IPS-20b (cell line): ENCODE data around the gene PSTPIP2.

Source experiments
- H3K27ac ChIP-seq: one replicate; pipeline ENCODE4 v1.5.1; 2013; ENCODE audit warnings: low read length
- H3K27me3 ChIP-seq: 2 replicates; pipeline ENCODE4 v1.6.1; 2013; ENCODE audit warnings: mild to moderate bottlenecking, low read length, inconsistent platforms; ENCODE audit not compliant: insufficient read depth
- H3K36me3 ChIP-seq: 2 replicates; pipeline ENCODE4 v1.6.1; 2013; ENCODE audit warnings: low read depth, mild to moderate bottlenecking, inconsistent platforms, low read length, moderate library complexity; ENCODE audit not compliant: insufficient read depth
- H3K4me1 ChIP-seq: 2 replicates; pipeline ENCODE4 v1.6.1; 2013; ENCODE audit warnings: mild to moderate bottlenecking, control low read depth, inconsistent platforms, low read length, moderate library complexity; ENCODE audit not compliant: insufficient read depth
- H3K4me3 ChIP-seq: 2 replicates; pipeline ENCODE4 v1.5.1; 2013; ENCODE audit warnings: mild to moderate bottlenecking, low read length, inconsistent platforms
- H3K9ac ChIP-seq: 2 replicates; pipeline ENCODE4 v1.6.1; 2013; ENCODE audit warnings: low read depth, mild to moderate bottlenecking, inconsistent platforms, low read length, moderate library complexity
- H3K9me3 ChIP-seq: 2 replicates; pipeline ENCODE4 v1.6.1; 2013; ENCODE audit warnings: mild to moderate bottlenecking, low read depth, low read length, inconsistent platforms; ENCODE audit not compliant: insufficient read depth

Gene PSTPIP2

GRCh38 chr18:45945669-45946068, 126.4 kb downstream of the PSTPIP2 start:
- Histone ChIP-seq H3K27ac (no peak overlapping the region), H3K4me3 (no peak overlapping the region), H3K36me3 (peaks cover 85% of the 10 kb centered on the region), H3K9ac (no peak overlapping the region), H3K27me3 (no peaks in the 10 kb centered on the region), H3K4me1 (no peaks in the 10 kb centered on the region), H3K9me3 (no peaks in the 10 kb centered on the region)

- no peaks in the 10 kb centered on the region for H3K9me3 ChIP-seq
- no peak overlapping the region for H3K27ac ChIP-seq
- H3K4me1 ChIP-seq = no peaks in the 10 kb centered on the region
- no peak overlapping the region for H3K9ac ChIP-seq
- no peaks in the 10 kb centered on the region for H3K27me3 ChIP-seq
- peaks cover 72% of the 10 kb centered on the region for H3K36me3 ChIP-seq
- no peak overlapping the region for H3K4me3 ChIP-seq
Measured at GRCh38 chr18:45940724-45941123, 131.3 kb downstream of the PSTPIP2 start.

- H3K36me3 ChIP-seq = peaks cover 59% of the 10 kb centered on the region
- H3K4me1 ChIP-seq = no peaks in the 10 kb centered on the region
- H3K27ac ChIP-seq = no peak overlapping the region
- no peak overlapping the region for H3K4me3 ChIP-seq
- no peaks in the 10 kb centered on the region for H3K27me3 ChIP-seq
- H3K9ac ChIP-seq = no peak overlapping the region
- H3K9me3 ChIP-seq = no peaks in the 10 kb centered on the region
Measured at GRCh38 chr18:45939236-45939635, 132.8 kb downstream of the PSTPIP2 start.

GRCh38 chr18:45938488-45938935, 133.5 kb downstream of the PSTPIP2 start:
- H3K36me3 ChIP-seq = peaks cover 54% of the 10 kb centered on the region

GRCh38 chr18:45935591-45936335, 136.3 kb downstream of the PSTPIP2 start:
- H3K27me3 ChIP-seq = no peaks in the 10 kb centered on the region
- H3K4me3 ChIP-seq = no peak overlapping the region
- peaks cover 31% of the 10 kb centered on the region for H3K36me3 ChIP-seq
- no peaks in the 10 kb centered on the region for H3K9me3 ChIP-seq
- H3K27ac ChIP-seq = no peak overlapping the region
- H3K4me1 ChIP-seq = no peaks in the 10 kb centered on the region
- H3K9ac ChIP-seq = no peak overlapping the region

More at GRCh38 chr18:45938488-45938935, 133.5 kb downstream of the PSTPIP2 start:
- H3K27me3 ChIP-seq = no peaks in the 10 kb centered on the region
- no peak overlapping the region for H3K9ac ChIP-seq
- no peaks in the 10 kb centered on the region for H3K4me1 ChIP-seq
- no peak overlapping the region for H3K4me3 ChIP-seq
- no peaks in the 10 kb centered on the region for H3K9me3 ChIP-seq
- no peak overlapping the region for H3K27ac ChIP-seq
